NT2/D1 (cell line): Measurements from ENCODE around the gene OLFML1.
"Not testable (repeated sequence)": the region's sequence is repeated elsewhere in the genome, so short reads cannot be mapped to it uniquely, and the experiment has no call there.

Source experiments
- DNase-seq: peaks from one replicate; pipeline ENCODE4 v3.0.0-alpha.2; 2011; ENCODE audit warnings: low read depth, low spot score
- H3K27me3 ChIP-seq: 2 replicates; pipeline ENCODE4 v1.6.0; 2011; ENCODE audit warnings: mild to moderate bottlenecking; ENCODE audit not compliant: insufficient read length, insufficient read depth
- H3K36me3 ChIP-seq: 2 replicates; pipeline ENCODE4 v1.6.1; 2011; ENCODE audit warnings: mild to moderate bottlenecking, low read length, mixed read lengths; ENCODE audit not compliant: insufficient read depth, insufficient read length
- H3K4me1 ChIP-seq: 2 replicates; pipeline ENCODE4 v1.5.1; 2011; ENCODE audit not compliant: insufficient read depth, insufficient read length
- H3K4me3 ChIP-seq: 2 replicates; pipeline ENCODE4 v1.5.1; 2011; ENCODE audit warnings: low read depth; ENCODE audit not compliant: insufficient read length
- H3K9ac ChIP-seq: 2 replicates; pipeline ENCODE4 v1.6.0; 2011; ENCODE audit warnings: low read depth; ENCODE audit not compliant: insufficient read length
- H3K9me3 ChIP-seq: 2 replicates; pipeline ENCODE4 v1.5.1; 2011; ENCODE audit warnings: mild to moderate bottlenecking, low read length; ENCODE audit not compliant: insufficient read depth
- SUZ12 ChIP-seq: IDR thresholded peaks from 2 replicates; pipeline ENCODE4 v1.6.1; 2011; ENCODE audit not compliant: insufficient read length, insufficient read depth; ENCODE audit errors: extremely low read depth
- YY1 ChIP-seq: IDR thresholded peaks from 2 replicates; pipeline ENCODE4 v1.6.1; 2011; ENCODE audit not compliant: insufficient read length, insufficient read depth
- ZNF274 ChIP-seq: IDR thresholded peaks from 2 replicates; pipeline ENCODE4 v1.6.1; 2011; ENCODE audit warnings: mild to moderate bottlenecking, low read depth, low read length

The OLFML1 gene

GRCh38 chr11:7516475-7516874, 31.2 kb downstream of the OLFML1 start:
- Histone ChIP-seq H3K9ac (no peak overlapping the region), H3K4me3 (no peak overlapping the region), H3K4me1 (peaks cover 8% of the 10 kb centered on the region), H3K9me3 (no peaks in the 10 kb centered on the region), H3K27me3 (peaks cover 22% of the 10 kb centered on the region), H3K36me3 (no peaks in the 10 kb centered on the region)
- TF ChIP-seq ZNF274 (no peak), YY1 (no peak), SUZ12 (no peak)
- DNase-seq = no peak

GRCh38 chr11:7517743-7518142, 32.4 kb downstream of the OLFML1 start:
- not testable (repeated sequence) for H3K4me1 ChIP-seq, H3K36me3 ChIP-seq, H3K9ac ChIP-seq, H3K9me3 ChIP-seq, H3K4me3 ChIP-seq, DNase-seq
- H3K27me3 ChIP-seq = peaks cover 22% of the 10 kb centered on the region

GRCh38 chr11:7518811-7519562, 33.7 kb downstream of the OLFML1 start:
- H3K4me1 ChIP-seq = peaks cover 3% of the 10 kb centered on the region
- TF ChIP-seq SUZ12 (no peak), YY1 (no peak), ZNF274 (no peak)

GRCh38 chr11:7520011-7520942, 35.0 kb downstream of the OLFML1 start:
- H3K4me3 ChIP-seq = no peak overlapping the region
- no peak for TF ChIP-seq SUZ12
- TF ChIP-seq YY1 = no peak
- no peak for TF ChIP-seq ZNF274
- no peak for DNase-seq
- H3K27me3 ChIP-seq = peaks cover 8% of the 10 kb centered on the region
- H3K9ac ChIP-seq = no peak overlapping the region
- peaks cover 3% of the 10 kb centered on the region for H3K4me1 ChIP-seq
- no peaks in the 10 kb centered on the region for H3K36me3 ChIP-seq
- H3K9me3 ChIP-seq = no peaks in the 10 kb centered on the region

More at GRCh38 chr11:7518811-7519562, 33.7 kb downstream of the OLFML1 start:
- peaks cover 21% of the 10 kb centered on the region for H3K27me3 ChIP-seq
- H3K9me3 ChIP-seq = no peaks in the 10 kb centered on the region
- DNase-seq = no peak
- no peak overlapping the region for H3K9ac ChIP-seq
- H3K4me3 ChIP-seq = no peak overlapping the region
- H3K36me3 ChIP-seq = no peaks in the 10 kb centered on the region

- Histone ChIP-seq H3K4me1 (no peaks in the 10 kb centered on the region), H3K4me3 (no peak overlapping the region), H3K9ac (no peak overlapping the region)
Observed at GRCh38 chr11:7520981-7521487, 35.7 kb downstream of the OLFML1 start.

GRCh38 chr11:7522121-7522520, 36.8 kb downstream of the OLFML1 start:
- H3K4me3 ChIP-seq = no peak overlapping the region
- no peaks in the 10 kb centered on the region for H3K9me3 ChIP-seq
- no peak for DNase-seq
- no peak for TF ChIP-seq SUZ12
- TF ChIP-seq YY1 = no peak
- TF ChIP-seq ZNF274 = no peak
- H3K9ac ChIP-seq = no peak overlapping the region
- no peaks in the 10 kb centered on the region for H3K4me1 ChIP-seq
- no peaks in the 10 kb centered on the region for H3K27me3 ChIP-seq
- no peaks in the 10 kb centered on the region for H3K36me3 ChIP-seq

More at GRCh38 chr11:7520981-7521487, 35.7 kb downstream of the OLFML1 start:
- DNase-seq = no peak
- no peak for TF ChIP-seq ZNF274
- H3K27me3 ChIP-seq = peaks cover 4% of the 10 kb centered on the region
- H3K36me3 ChIP-seq = no peaks in the 10 kb centered on the region
- no peaks in the 10 kb centered on the region for H3K9me3 ChIP-seq

- Histone ChIP-seq H3K9me3 (no peaks in the 10 kb centered on the region), H3K4me3 (no peak overlapping the region), H3K9ac (no peak overlapping the region), H3K36me3 (no peaks in the 10 kb centered on the region), H3K27me3 (no peaks in the 10 kb centered on the region), H3K4me1 (no peaks in the 10 kb centered on the region)
- no peak for TF ChIP-seq ZNF274
- no peak for TF ChIP-seq YY1
- no peak for TF ChIP-seq SUZ12
- no peak for DNase-seq
Observed at GRCh38 chr11:7522546-7522945, 37.2 kb downstream of the OLFML1 start.
